ENCODE results near the gene CDKL5.

DNA sequence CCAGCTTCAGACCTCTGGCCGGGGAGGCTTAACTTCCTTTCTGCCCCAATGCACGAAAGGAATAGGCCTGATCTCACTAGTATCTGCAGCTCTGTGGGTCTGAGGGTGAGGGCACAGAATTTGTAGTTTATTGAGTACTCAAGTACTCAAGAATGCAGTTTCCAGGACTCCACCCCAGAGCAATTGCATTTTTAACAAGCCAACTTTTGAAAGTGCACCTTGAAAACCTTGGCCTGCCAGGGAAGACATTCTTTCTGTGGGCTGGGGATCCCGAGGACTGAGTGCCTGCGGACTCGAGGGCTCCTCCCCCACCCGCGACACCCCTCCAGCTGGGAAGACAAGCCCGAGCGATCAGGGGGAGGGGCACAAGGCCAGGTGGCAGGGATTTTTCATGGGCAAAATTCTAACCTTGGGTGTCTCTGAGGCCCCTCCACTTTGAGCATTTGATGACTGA is 224.1 kb downstream of the CDKL5 start:
- TF ChIP-seq, protein P1, sequence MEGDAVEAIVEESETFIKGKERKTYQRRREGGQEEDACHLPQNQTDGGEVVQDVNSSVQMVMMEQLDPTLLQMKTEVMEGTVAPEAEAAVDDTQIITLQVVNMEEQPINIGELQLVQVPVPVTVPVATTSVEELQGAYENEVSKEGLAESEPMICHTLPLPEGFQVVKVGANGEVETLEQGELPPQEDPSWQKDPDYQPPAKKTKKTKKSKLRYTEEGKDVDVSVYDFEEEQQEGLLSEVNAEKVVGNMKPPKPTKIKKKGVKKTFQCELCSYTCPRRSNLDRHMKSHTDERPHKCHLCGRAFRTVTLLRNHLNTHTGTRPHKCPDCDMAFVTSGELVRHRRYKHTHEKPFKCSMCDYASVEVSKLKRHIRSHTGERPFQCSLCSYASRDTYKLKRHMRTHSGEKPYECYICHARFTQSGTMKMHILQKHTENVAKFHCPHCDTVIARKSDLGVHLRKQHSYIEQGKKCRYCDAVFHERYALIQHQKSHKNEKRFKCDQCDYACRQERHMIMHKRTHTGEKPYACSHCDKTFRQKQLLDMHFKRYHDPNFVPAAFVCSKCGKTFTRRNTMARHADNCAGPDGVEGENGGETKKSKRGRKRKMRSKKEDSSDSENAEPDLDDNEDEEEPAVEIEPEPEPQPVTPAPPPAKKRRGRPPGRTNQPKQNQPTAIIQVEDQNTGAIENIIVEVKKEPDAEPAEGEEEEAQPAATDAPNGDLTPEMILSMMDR (IDR thresholded peaks at IDR 0.05): no peak
- no peak for TF ChIP-seq POLR2AphosphoS5 (IDR thresholded peaks at IDR 0.05)
- peak in 1 of 4 donors; percentile 29 for TF ChIP-seq POLR2A (IDR thresholded peaks at IDR 0.05)
- peak in 1 of 4 donors; percentile 22 for TF ChIP-seq EP300 (IDR thresholded peaks at IDR 0.05)

Measured in upper lobe of left lung (tissue), 4 donors.